Muscle layer of duodenum (tissue), 2 donors: ENCODE data around the gene TFDP1.

ENCODE experiments used
- H3K27ac ChIP-seq: one replicate; pipeline ENCODE4 v1.7.0; 2013; ENCODE audit warnings: mild to moderate bottlenecking, low read length
- H3K27me3 ChIP-seq: one replicate; pipeline ENCODE4 v1.7.0; 2013; ENCODE audit warnings: low read depth, mild to moderate bottlenecking, control low read depth, low read length
- H3K36me3 ChIP-seq, 2 donors: one replicate each; pipeline ENCODE4 v1.7.0; 2013; ENCODE audit warnings: low read length in 2 of 2, control low read depth in 1 of 2, mild to moderate bottlenecking in 1 of 2; ENCODE audit not compliant: insufficient read depth in 2 of 2, control insufficient read depth in 1 of 2
- H3K4me1 ChIP-seq, 2 donors: one replicate each; pipeline ENCODE4 v1.7.0; 2013; ENCODE audit warnings: low read length in 2 of 2, mild to moderate bottlenecking in 2 of 2, control low read depth in 1 of 2, moderate library complexity in 1 of 2; ENCODE audit not compliant: insufficient read depth in 2 of 2, control insufficient read depth in 1 of 2
- H3K4me3 ChIP-seq, 2 donors: one replicate each; pipeline ENCODE4 v1.7.0; 2013; ENCODE audit warnings: low read length in 2 of 2, low read depth in 1 of 2, mild to moderate bottlenecking in 1 of 2
- H3K9me3 ChIP-seq, 2 donors: one replicate each; pipeline ENCODE4 v1.7.0; 2013; ENCODE audit warnings: low read length in 2 of 2, control low read depth in 1 of 2, mild to moderate bottlenecking in 1 of 2; ENCODE audit not compliant: control insufficient read depth in 1 of 2
- donor health status: healthy.

The TFDP1 gene

DNA sequence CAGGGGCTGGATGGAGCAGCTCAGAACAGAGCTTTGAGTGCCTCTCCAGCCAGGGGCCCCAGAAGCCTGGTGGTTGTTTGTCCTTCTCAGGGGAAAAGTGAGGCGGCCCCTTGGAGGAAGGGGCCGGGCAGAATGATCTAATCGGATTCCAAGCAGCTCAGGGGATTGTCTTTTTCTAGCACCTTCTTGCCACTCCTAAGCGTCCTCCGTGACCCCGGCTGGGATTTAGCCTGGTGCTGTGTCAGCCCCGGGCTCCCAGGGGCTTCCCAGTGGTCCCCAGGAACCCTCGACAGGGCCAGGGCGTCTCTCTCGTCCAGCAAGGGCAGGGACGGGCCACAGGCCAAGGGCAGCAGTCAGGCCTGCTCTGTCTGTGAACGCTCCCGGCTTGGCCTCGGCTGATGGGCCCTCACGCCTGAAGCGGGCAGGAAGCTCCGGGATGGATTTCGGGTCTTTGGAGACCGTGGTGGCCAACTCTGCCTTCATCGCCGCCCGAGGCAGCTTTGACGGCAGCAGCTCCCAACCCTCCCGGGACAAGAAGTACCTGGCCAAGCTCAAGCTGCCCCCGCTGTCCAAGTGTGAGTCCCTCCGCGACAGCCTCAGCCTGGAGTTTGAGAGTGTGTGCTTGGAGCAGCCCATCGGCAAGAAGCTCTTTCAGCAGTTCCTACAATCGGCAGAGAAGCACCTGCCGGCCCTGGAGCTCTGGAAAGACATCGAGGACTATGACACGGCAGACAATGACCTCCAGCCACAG, 82.6 kb downstream of the TFDP1 start, which contains the start of gene GRK1:
GRK1 (plus strand) TSS at position 269 of the 751 bp plus-strand sequence; CDS start at position 437, 168 bp downstream.
- H3K27me3 ChIP-seq, result no peaks in the 10 kb centered on the region
- H3K4me3 ChIP-seq, result no peak within 1 kb of the TSS
- no peaks in the 10 kb centered on the region for H3K4me1 ChIP-seq
- no peaks in the 10 kb centered on the region for H3K36me3 ChIP-seq
- peaks cover 0 to 3% of the 10 kb centered on the region in 2 donors for H3K9me3 ChIP-seq
- H3K27ac ChIP-seq, result no peak within 1 kb of the TSS

DNA sequence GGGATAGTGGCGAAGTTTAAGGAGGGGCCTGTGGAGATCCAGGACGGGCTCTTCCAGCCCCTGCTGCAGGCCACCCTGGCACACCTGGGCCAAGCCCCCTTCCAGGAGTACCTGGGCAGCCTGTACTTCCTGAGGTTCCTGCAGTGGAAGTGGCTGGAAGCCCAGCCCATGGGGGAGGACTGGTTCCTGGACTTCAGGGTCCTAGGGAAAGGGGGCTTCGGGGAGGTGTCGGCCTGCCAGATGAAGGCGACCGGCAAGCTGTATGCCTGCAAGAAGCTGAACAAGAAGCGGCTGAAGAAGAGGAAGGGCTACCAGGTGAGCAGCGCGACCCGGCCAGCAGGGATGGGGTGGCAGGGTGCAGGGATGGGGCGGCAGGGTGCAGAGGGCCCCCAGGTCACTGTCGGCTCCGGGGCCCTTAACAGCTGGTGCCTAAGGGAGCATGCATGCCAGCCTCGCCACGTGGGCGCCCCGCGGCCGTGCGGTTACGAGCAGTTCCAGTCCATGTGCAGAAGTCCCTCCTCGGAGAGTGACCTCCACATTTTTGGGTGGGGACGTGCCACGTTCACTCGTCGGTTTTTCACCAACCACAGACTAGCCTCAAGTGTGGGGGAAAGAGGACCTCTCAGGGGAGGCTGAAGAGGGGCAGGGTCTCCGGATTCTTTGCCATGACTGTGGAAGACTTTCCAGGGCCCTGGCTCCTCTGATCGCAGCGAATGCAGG, 83.4 kb downstream of the TFDP1 start:
- Histone ChIP-seq H3K4me3 (no peak overlapping the region), H3K36me3 (no peaks in the 10 kb centered on the region), H3K27ac (no peak overlapping the region), H3K9me3 (no peaks in the 10 kb centered on the region), H3K27me3 (no peaks in the 10 kb centered on the region), H3K4me1 (no peaks in the 10 kb centered on the region)

DNA sequence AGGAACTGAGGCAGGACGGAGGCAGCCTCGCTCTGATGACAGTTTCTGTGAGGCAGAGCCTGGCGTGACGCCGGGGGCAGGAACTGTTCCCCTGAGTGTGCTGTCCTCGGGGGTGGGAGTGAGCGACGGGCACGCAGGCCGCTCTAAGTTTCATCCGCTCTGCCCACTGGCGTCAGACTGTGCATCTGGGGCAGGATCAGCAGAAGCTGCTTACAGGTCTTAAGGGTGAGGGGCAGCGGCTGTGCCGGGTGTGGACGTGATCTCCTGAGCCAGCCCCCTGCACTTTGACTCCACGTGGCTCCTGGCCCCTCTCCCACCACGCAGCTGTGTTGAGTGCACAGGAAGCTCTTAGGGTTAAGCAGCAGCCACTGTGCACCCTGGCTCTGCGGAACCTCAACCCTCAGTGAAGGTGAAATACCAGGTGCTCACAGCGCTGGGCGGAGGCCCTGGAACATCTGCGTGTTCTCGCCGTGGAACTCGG, 84.0 kb downstream of the TFDP1 start:
- H3K27me3 ChIP-seq, result no peaks in the 10 kb centered on the region
- no peaks in the 10 kb centered on the region for H3K4me1 ChIP-seq
- no peaks in the 10 kb centered on the region for H3K36me3 ChIP-seq

DNA sequence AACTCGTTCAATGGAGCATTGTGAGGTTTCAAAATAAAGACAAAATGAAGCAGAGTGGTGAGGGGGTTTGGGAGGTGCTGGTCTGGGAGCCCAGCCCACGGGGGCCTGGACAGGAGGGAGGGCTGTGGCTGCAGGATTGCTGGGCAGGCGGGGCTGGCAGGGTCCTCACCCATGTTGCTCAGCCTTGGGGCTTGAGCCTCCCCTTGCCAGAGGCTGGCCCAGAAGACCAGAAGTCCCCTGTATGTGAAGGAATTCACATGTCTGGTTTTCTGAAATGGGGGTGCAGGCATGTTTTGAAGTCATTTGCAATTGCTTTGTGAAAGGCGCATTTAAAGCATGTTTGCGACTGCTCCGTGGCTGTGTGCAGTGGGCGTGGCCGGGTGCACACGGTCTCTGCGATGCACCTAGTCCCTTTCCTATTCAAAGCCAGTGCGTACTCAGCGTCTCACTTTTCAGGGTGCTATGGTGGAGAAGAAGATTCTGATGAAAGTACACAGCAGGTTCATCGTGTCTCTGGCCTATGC, 84.7 kb downstream of the TFDP1 start:
- H3K4me3 ChIP-seq, result no peak overlapping the region
- no peak overlapping the region for H3K27ac ChIP-seq
- H3K27me3 ChIP-seq, result no peaks in the 10 kb centered on the region
- no peaks in the 10 kb centered on the region for H3K4me1 ChIP-seq
- no peaks in the 10 kb centered on the region for H3K9me3 ChIP-seq
- no peaks in the 10 kb centered on the region for H3K36me3 ChIP-seq

More for the DNA sequence above, 84.0 kb downstream of the TFDP1 start:
- Histone ChIP-seq H3K27ac (no peak overlapping the region), H3K4me3 (no peak overlapping the region), H3K9me3 (no peaks in the 10 kb centered on the region)

DNA sequence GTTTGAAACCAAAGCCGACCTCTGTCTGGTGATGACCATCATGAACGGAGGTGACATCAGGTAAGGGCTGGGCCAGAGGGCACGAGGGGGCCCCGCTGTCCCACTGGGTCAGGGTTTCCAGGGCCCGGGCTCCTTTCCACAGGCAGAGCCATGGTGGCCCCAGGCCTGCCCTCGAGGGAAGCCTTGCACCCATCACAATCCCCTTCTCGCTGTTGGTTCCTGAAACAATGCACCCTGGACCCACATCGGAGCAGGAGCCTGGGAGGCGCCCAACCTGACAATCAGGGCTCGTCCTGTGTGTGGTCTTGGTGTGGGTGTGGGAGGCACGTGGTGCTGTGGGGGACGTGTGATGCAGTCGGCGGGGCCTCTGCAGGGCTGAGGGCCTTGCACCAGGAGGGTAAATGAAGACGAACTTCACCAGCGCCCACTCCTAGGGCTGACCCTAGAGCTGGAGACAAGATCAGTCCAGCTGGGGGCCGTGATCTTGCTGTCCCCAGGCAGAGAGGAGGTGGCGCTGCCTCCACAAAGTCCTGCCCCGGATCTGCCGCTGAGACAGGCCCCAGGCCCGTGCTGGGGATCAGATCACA, 85.3 kb downstream of the TFDP1 start:
- Histone ChIP-seq H3K36me3 (no peaks in the 10 kb centered on the region), H3K27me3 (no peaks in the 10 kb centered on the region), H3K27ac (no peak overlapping the region), H3K9me3 (no peaks in the 10 kb centered on the region), H3K4me3 (no peak overlapping the region), H3K4me1 (no peaks in the 10 kb centered on the region)

DNA sequence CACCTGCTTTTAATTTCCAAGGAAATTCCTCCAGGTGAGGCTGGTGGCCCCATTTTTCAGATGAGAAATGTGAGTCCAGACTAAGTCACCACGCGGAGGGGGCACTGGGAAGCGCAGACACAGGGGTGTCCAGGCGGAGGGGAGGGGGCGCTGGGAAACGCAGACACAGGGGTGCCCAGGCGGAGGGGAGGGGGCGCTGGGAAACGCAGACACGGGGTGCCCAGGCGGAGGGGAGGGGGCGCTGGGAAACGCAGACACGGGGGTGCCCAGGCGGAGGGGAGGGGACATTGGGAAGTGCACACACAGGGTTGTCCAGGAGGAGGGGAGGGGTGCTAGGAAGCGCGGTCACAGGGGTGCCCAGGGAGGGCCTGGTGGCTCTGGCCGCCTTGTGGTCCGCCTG, 86.0 kb downstream of the TFDP1 start:
- H3K27me3 ChIP-seq, result no peaks in the 10 kb centered on the region
- H3K4me1 ChIP-seq, result no peaks in the 10 kb centered on the region
- no peak overlapping the region for H3K27ac ChIP-seq
- H3K36me3 ChIP-seq, result no peaks in the 10 kb centered on the region
- H3K9me3 ChIP-seq, result no peaks in the 10 kb centered on the region
- H3K4me3 ChIP-seq, result no peak overlapping the region

DNA sequence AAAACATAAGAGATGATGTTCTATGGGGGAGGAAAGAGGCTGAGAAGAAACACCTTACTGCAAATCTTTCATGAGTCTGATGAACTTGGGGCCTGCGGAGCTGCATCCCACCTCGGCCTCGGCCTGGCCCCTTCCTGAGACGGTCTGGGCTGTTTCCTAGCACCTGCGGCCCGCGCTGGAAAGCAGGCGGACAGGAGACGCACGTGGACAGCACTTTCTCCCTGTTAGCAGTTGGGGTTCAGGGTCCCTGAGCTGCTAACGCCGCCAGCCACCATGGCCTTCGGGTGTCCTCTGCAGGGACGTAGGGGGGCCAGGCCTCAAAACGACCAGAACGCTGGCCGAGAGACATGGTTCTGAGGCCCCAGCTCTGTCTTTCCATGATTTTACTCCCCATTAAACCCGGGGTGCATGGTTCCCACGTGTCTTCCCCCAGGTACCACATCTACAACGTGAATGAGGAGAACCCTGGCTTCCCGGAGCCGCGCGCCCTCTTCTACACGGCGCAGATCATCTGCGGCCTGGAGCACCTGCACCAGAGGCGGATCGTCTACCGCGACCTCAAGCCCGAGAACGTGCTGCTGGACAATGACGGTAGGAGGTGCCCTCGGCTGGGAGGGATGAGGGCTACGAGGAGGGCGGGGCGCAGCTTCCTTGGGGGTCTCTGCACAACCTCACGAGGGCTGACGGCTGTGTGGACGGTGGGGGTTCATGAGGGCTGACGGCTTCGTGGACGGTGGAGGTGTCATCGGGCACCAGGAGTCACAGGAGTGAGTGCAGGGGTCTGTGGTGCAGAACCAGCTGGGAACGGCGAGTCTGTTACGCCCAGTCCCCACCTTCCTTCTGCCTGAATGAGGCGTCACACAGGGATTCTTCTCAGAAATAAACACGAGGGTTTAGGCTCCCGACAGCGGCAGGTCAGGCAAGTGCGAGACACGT, 86.8 kb downstream of the TFDP1 start:
- Histone ChIP-seq H3K9me3 (no peaks in the 10 kb centered on the region), H3K36me3 (no peaks in the 10 kb centered on the region), H3K4me3 (no peak overlapping the region), H3K4me1 (no peaks in the 10 kb centered on the region), H3K27ac (no peak overlapping the region), H3K27me3 (no peaks in the 10 kb centered on the region)

DNA sequence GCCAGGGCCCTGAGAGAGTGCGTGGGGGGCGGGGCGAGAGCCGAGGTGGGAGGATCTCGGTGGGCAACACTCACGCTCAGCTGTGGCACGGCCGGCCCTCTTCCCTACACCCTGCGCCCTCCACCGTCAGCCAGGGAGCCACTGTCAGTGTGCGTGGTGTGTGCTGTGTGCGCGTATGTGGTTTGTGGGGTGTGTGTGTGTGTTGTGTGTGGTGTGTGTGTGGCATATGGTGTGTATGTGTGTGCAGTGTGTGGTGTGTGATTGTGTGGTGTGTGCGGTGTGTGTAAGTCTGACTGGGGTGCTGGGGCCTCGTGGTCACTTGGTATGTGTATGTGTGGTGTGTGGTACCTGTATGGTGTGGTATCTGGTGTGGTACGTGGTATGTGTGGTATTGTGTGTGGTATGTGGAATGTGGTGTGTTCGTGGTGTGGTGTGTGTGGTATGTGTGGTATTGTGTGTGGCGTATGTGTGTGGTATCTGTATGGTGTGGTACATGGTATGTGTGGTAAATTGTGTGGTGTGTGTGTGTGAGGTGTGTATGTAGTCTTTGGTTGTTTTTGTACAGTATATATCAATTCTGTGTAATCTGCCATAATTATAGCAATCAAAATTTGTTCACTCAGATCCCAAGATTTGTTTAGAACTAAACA, 87.6 kb downstream of the TFDP1 start:
- no peaks in the 10 kb centered on the region for H3K27me3 ChIP-seq
- no peaks in the 10 kb centered on the region for H3K4me1 ChIP-seq
- no peaks in the 10 kb centered on the region for H3K36me3 ChIP-seq
- no peak overlapping the region for H3K27ac ChIP-seq
- H3K4me3 ChIP-seq, result no peak overlapping the region
- H3K9me3 ChIP-seq, result no peaks in the 10 kb centered on the region
